Cerebellar nuclear complex (tissue), 1 donor: ENCODE data around the gene TTK.

Experiments used
- DNase-seq, 2 experiments: peaks; one replicate each; lab custom pipeline; 2025; lab: John Stamatoyannopoulos, UW

Gene TTK

GRCh38 chr6:80004173-80005072, at the start of gene TTK:
TTK (plus strand) TSS chr6:80004649; CDS start chr6:80005844, 1,195 bp downstream.
- peak; percentile 62 to 71 for DNase-seq

- DNase-seq: no peak
Measured at GRCh38 chr6:79954849-79955248, 49.6 kb upstream of the TTK start.

GRCh38 chr6:79964607-79965081, 39.8 kb upstream of the TTK start:
- DNase-seq: no peak

- DNase-seq: no peak
Measured at GRCh38 chr6:79967178-79967577, 37.3 kb upstream of the TTK start.

GRCh38 chr6:79969784-79970183, 34.7 kb upstream of the TTK start:
- DNase-seq: no peak

- no peak for DNase-seq
Measured at GRCh38 chr6:79971193-79971592, 33.3 kb upstream of the TTK start.

- no peak for DNase-seq
Measured at GRCh38 chr6:79981652-79982051, 22.8 kb upstream of the TTK start.

- no peak for DNase-seq
Measured at GRCh38 chr6:79984261-79984660, 20.2 kb upstream of the TTK start.

- no peak for DNase-seq
Measured at GRCh38 chr6:79985128-79985527, 19.3 kb upstream of the TTK start.

- no peak for DNase-seq
Measured at GRCh38 chr6:79989641-79990040, 14.8 kb upstream of the TTK start.

GRCh38 chr6:79993012-79993910, 11.2 kb upstream of the TTK start:
- no peak for DNase-seq

GRCh38 chr6:79993911-79994309, 10.5 kb upstream of the TTK start:
- no peak for DNase-seq

GRCh38 chr6:79997728-79998127, 6.7 kb upstream of the TTK start:
- no peak for DNase-seq

- DNase-seq: no peak
Measured at GRCh38 chr6:80001337-80001736, 3.1 kb upstream of the TTK start.

- DNase-seq: no peak
Measured at GRCh38 chr6:80003826-80004172, 650 bp upstream of the TTK start.

GRCh38 chr6:80005406-80005805, 957 bp downstream of the TTK start:
- DNase-seq: no peak

GRCh38 chr6:80006541-80006940, 2.1 kb downstream of the TTK start:
- DNase-seq: no peak

GRCh38 chr6:80009531-80009930, 5.1 kb downstream of the TTK start:
- DNase-seq: no peak

GRCh38 chr6:80010288-80010687, 5.8 kb downstream of the TTK start:
- DNase-seq: no peak

GRCh38 chr6:80015839-80016435, 11.5 kb downstream of the TTK start:
- no peak for DNase-seq

- no peak for DNase-seq
Measured at GRCh38 chr6:80020381-80021120, 16.1 kb downstream of the TTK start.

GRCh38 chr6:80021131-80021530, 16.7 kb downstream of the TTK start:
- no peak for DNase-seq
